HG02938 (cell line): ENCODE results near the gene SPATA45.
"Not testable (repeated sequence)": the region's sequence is repeated elsewhere in the genome, so short reads cannot be mapped to it uniquely, and the experiment has no call there.

Experiments
- ATAC-seq: cut with Tn5 transposase; IDR thresholded peaks from one replicate; pipeline ENCODE4 v1.9.1; 2021; ENCODE audit warnings: mild to moderate bottlenecking, moderate library complexity; ENCODE audit not compliant: unreplicated experiment

The SPATA45 gene

DNA sequence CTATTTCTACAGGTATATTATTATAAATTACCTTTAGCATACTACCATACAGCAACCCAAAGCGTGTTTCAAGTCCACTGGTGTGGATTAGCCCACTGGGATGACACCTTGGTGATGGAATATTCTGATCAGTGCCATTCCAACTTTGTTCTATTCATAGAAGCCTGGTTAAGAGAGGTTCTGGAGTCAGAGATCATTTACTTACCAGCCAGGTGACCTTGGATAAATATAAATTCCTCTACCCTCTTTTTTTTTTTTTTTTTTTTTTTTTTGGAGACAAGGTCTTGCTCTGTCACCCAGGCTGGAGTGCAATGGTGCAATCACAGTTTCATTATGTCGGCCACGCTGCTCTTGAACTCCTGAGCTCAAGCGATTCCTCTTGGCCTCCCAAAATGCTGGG is at the start of gene SPATA45:
TSS of gene SPATA45 (minus strand) at position 101 of the 400 bp plus-strand sequence. CDS start 11,500 bp downstream, outside the sequence.
- no peak for ATAC-seq

- no peak for ATAC-seq
Measured at GRCh38 chr1:212892108-212892507, 44.7 kb upstream of the SPATA45 start.

DNA sequence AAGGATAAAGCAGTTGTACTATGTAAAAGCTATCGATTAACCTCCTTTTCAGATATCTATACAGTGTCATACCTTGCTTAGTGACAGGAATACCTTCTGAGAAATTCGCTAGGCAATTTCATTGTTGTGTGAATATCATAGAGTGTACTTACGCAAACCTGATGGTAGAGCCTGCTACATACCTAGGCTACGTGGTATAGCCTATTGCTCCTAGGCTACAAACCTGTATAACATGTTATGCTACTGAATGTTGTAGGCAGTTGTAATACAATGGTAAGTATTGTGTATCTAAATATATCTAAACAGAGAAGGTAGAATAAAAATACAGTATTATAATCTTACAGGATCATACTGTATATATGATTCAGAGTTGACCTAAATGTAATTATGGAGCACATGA is 37.1 kb upstream of the SPATA45 start:
- ATAC-seq: no peak

- ATAC-seq: no peak
Measured at GRCh38 chr1:212879947-212880690, 32.7 kb upstream of the SPATA45 start.

- no peak for ATAC-seq
Measured at GRCh38 chr1:212878418-212878817, 31.0 kb upstream of the SPATA45 start.

- ATAC-seq: no peak
Measured at GRCh38 chr1:212873518-212873917, 26.1 kb upstream of the SPATA45 start.

- ATAC-seq: no peak
Measured at GRCh38 chr1:212871976-212872375, 24.5 kb upstream of the SPATA45 start.

- no peak for ATAC-seq
Measured at GRCh38 chr1:212867192-212867591, 19.7 kb upstream of the SPATA45 start.

GRCh38 chr1:212864201-212864600 is 16.8 kb upstream of the SPATA45 start:
- no peak for ATAC-seq

- not testable (repeated sequence) for ATAC-seq
Measured at GRCh38 chr1:212863345-212863744, 15.9 kb upstream of the SPATA45 start.

GRCh38 chr1:212862111-212862690 is 14.8 kb upstream of the SPATA45 start:
- no peak for ATAC-seq

DNA sequence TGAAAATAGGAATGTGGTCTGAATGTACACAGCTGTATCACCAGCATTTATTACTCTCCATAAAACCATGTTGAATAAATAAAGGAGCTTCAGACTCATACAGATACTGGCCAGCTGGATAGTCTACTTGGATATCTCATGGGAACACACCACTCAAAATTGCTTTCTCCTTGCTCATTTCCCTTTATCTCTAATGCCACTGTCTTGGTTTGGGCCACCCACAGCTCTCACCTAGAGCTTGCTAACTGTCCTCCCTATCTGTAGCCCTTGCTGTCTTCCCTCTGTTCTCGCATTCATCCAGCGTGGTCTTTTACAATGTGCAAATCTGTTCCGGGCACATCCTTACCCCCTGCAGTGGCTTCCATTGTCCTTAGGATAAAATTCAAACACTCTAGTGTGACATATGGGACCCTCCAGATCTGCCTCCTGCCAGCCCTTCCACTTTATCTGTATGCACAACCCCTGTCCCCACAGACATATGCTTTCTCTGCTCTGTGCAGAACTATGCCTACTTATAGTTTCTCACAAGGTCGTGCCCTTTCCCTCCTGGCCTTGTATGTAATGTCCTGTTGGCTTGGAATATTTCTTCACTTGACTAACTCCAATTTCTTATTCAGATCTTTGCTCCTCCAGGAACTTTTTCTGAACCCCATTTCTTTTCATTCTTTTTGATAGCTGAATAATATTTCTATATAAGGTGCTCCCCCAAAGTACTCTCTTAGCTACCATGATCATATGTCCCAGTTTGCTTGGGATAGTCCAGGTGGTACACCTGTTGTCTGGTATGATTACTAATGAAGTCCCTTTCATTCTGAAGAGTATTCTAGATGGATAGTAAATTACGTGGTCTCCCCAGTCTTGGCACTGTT is 13.5 kb upstream of the SPATA45 start:
- no peak for ATAC-seq

DNA sequence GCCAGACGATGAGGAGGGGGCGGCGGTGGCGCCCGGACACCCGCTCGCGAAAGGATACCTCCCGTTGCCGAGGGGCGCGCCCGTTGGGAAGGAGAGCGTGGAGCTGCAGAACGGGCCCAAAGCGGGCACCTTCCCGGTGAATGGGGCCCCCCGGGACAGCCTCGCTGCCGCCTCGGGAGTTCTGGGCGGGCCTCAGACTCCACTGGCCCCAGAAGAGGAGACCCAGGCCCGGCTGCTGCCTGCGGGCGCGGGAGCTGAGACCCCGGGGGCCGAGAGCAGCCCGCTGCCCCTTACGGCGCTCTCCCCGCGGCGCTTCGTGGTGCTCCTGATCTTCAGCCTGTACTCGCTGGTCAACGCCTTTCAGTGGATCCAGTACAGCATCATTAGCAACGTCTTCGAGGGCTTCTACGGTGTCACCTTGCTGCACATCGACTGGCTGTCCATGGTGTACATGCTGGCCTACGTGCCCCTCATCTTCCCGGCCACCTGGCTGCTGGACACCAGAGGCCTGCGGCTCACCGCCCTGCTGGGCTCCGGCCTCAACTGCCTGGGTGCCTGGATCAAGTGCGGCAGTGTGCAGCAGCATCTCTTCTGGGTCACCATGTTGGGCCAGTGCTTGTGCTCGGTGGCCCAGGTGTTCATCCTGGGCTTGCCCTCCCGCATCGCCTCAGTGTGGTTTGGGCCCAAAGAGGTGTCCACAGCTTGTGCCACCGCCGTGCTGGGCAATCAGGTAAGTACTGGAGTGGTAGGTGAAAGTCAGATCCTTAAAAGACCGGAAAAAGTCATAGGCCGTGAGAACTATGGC is 11.2 kb upstream of the SPATA45 start:
- peak; percentile 18 for ATAC-seq

- peak; percentile 95 for ATAC-seq
Measured at GRCh38 chr1:212857992-212858460, 10.6 kb upstream of the SPATA45 start, which contains the start of gene FLVCR1. FLVCR1 (plus strand) TSS chr1:212858275; CDS start chr1:212858453, 178 bp downstream.

DNA sequence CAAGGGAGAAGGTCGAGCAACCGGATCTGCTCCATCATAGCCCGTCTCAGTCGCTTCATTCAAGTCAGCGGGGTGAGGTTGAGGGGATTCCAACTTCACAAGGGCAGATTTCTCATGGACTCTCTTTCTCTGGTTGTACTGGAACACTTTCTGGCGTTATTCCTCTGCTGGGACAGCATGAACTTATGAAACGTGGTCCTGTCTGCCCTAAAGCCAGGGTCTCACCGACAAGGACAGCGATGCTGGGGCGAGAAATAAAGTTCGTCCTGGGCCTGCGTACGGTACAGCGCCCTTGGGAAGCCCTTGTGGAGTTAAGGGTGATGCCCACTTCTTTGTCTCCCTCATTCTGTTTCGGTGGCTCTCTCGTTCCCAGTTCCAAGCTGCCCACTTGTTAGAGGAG is 9.3 kb upstream of the SPATA45 start:
- no peak for ATAC-seq

DNA sequence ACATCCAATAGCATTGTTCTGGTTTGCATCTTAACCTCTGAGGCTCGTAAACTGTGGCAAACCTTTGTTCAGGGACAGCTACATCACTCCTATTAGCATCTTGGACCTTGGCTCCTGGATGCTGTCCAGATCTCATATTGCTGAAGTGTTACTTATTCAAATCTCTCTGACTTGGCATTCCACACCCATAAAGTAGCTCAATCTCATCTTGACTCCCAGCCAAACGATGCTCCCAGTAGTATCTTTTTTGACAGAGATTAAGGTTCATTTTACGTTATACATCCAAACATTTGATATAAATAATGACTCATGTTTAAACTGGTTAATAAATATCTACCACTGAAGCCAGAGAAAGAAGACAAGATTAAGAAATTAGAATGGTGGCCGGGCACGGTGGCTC is 6.2 kb upstream of the SPATA45 start:
- no peak for ATAC-seq

DNA sequence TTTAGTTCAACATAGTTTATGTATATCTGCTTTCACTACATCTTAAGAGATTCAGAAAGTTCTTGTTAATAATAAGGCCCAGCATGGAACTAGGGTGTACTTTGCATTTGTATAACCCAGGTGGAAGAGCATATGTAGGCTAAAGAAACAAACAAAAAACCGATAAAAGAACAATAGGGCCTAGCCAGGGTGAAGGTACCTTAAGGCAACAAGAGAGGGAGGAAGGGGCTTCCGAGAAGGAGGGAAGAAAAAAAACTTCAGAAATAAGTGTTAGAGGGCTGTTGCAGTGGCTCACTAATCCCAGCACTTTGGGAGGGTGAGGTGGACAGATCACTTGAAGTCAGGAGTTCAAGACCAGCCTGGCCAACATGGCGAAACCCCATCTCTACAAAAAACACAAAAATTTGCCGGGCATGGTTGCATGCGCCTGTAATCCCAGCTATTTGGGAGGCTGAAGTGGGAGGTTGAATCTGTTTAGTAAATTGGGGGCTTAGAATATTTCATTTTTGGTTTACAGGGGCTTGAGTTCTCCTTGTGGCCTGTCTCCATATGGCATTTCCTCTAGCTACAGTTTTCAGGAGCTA is 4.7 kb upstream of the SPATA45 start:
- no peak for ATAC-seq

GRCh38 chr1:212844521-212844920 is 2.9 kb downstream of the SPATA45 start:
- ATAC-seq: not testable (repeated sequence)

- ATAC-seq: no peak
Measured at GRCh38 chr1:212838145-212838544, 9.3 kb downstream of the SPATA45 start.
